Mammary epithelial cell (primary cell): ENCODE data around the gene IL1RAPL2.

Experiments used
- CTCF ChIP-seq, 2 donors: IDR thresholded peaks in 1 of 2; conservative IDR thresholded peaks in 1 of 2; 2 replicates each; pipeline ENCODE4 v1.5.1; 2011 to 2012; ENCODE audit warnings: inconsistent platforms in 2 of 2, low read length in 2 of 2, mild to moderate bottlenecking in 2 of 2, control low read depth in 1 of 2, low read depth in 1 of 2; ENCODE audit not compliant: insufficient read depth in 1 of 2; ENCODE audit errors: extremely low read depth in 1 of 2
- EZH2 ChIP-seq: IDR thresholded peaks from 2 replicates; pipeline ENCODE4 v1.6.1; 2012; ENCODE audit warnings: low read length, inconsistent platforms, borderline replicate concordance

GRCh38 chrX:105267167-105267566, 701.2 kb downstream of the IL1RAPL2 start:
- TF ChIP-seq CTCF (conservative IDR thresholded peaks at IDR 0.05 in 1 of 2, IDR thresholded peaks at IDR 0.05 in 1 of 2; ENCODE audit: extremely low read depth in 1 of 2, insufficient read depth in 1 of 2, low read depth in 1 of 2, low read length in 2 of 2): no peak
- TF ChIP-seq EZH2: no peak
